Activated T-cell treated with anti-CD3 and anti-CD28 coated beads for 24 hours (primary cell): ENCODE measurements around the gene NOTCH4.
A peak's percentile ranks its signal among the peaks of the same experiment; 100 is the strongest.
"Not testable (repeated sequence)": the region's sequence is repeated elsewhere in the genome, so short reads cannot be mapped to it uniquely, and the experiment has no call there.

Experiments used
- DNase-seq: peaks from one replicate; pipeline ENCODE4 v3.0.0-alpha.2; 2020; ENCODE audit warnings: low read depth

Gene NOTCH4

DNA sequence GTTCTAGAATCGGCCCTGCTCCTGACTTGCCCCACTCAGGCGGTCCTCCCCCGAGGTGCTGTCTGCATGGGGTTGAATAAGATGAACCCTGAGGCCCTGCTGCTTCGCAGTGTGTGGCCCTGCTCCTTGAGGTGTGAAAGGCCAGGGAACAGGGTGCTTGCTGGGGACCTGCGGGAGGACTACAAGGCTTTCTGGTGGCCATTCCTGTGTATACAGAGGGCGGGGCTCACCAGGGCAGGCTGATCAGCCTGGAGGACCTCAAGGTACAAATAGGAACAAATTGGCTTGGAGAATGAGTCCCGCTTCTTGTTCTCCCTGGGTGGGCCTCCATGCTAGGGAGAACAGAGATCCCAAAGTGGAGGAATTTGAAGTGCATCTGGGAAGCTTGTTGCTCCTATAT lies 5.7 kb downstream of the NOTCH4 start:
- no peak for DNase-seq

DNA sequence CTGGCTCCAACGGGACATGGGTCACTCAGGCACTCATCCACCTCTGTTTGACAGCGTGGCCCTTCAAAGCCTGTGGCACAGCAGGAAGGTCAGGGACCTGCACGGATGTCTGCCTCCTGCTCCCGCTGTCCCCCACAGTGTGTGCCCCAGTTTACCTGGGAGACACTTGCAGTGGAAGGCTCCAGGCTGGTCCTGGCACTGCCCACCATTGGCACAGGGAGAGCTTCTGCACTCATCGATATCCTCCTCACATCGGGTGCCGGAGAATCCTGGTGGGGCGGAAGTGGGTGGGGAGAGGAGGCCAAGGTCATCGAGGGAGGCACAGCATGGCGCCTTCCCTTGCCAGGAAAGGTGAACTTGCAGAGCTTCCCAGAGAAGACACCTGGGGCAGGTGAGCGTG lies 6.9 kb downstream of the NOTCH4 start:
- no peak for DNase-seq

DNA sequence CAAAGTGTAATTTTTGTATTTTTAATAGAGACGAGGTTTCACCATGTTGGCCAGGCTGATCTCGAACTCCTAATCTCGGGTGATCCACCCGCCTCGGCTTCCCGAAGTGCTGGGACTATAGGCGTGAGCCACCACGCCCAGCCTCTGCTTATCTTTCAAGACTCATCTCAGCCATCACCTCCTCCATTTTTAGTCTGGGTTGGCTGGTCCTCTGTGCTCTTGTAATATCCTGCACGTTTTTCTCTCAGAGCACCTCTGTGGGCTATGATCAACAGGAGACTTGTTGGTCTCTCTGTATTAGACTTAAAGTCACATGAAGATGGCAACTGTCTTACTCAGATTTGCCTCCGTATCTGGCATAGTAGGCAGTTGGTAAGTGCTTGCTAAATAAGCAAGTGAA lies 7.6 kb downstream of the NOTCH4 start:
- DNase-seq: no peak

DNA sequence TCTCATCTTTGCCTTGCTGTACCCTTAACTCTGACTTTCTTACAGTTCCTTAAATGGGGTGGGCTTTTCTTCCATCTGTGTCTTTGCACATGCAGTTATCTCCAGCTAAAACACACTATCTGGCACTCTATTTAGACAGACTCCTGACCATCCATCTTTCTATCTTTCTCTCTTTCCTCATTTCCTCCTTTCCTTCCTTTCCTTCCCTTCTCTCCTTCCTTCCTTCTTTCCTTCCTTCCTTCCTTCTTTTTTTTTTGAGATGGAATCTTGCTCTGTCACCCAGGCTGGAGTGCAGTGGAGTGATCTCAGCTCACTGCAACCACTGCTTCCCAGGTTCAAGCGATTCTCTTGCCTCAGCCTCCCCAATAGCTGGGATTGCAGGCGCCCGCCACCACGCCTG lies 8.2 kb downstream of the NOTCH4 start:
- DNase-seq: no peak

DNA sequence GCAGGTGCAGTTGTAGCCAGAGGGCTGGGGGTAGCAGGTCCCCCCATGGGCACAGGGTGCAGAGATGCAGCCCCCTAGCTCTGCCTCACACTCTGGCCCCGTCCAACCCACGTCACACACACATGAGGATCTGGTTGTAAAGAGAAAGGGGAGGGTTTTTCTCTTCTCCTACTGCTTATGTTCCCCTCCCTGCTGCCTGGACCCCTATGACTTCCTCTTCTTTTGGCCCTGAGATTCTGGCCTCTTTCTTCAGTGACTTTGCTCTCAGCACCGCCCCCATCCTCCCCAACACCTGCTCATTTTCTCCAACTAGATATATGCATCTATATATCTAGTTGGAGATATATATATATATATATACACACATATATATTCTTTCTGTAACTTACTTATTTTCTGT lies 9.7 kb downstream of the NOTCH4 start:
- no peak for DNase-seq

DNA sequence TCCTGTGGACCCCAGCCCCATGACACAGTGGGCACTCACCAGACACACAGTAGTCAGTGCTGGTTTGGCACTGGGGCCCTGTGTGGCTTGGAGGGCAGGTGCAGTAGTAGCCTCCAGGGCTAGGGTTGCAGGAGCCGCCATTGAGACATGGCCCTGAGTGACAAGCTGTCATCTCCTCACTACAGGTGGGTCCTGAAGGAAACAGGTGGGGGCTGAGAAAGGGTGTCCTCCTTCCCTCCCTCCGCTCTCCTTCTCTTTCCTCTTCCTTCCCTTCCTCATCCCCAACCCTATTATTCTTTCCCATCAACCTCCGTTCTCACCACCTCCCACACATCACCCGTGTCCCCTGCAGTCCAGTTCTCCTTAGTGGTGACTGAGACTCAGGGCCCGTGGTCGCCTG lies 10.2 kb downstream of the NOTCH4 start:
- DNase-seq: no peak

DNA sequence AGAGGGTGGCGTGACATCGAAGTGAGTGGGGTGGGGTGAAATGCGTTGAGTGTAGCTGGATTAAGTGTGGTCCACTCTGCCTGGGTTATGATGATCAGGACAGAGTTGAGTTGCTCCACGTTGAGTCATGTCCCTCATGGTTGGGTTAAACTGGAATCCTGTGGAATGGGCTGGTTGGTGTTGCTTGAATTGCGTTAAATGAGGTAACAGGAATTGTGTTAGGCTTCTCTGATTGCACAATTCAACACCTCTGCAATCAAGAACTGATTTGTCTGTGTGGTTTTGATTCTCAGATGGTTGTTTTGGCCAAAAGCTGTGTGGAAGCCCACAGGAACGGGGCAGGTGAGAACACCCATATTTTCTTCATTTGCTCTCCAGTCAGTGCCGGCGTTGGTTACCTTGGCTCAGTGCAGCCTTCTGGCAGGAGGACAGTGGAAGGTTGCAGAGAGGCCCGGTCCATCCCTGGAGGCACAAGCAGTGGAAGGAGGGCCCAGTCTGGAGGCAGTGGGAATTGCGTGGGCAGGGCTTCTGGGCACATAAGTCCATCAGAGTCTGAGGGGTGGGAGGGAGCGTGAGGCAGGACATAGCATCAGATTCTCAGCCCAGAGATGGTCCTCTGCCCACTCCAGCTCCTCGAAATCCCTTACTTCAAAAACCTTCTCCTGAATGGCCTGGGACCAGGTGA lies 11.6 kb downstream of the NOTCH4 start:
- DNase-seq: no peak

DNA sequence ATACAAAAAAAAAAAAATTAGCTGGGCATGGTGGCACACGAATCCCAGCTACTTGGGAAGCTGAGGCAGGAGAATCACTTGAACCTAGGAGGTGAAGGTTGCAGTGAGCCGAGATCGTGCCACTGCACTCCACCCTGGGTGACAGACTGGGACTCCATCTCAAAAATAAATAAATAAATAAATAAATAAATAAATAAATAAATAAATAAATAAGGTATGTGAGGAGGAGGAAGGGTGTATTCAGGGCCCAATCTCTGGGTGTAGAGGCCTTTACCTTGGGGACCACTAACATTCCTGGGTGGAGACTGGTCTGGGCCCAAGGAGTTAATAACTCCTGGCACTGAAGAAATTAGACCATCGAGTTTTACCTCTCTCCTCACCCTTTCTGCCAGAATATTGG lies 12.4 kb downstream of the NOTCH4 start:
- not testable (repeated sequence) for DNase-seq

DNA sequence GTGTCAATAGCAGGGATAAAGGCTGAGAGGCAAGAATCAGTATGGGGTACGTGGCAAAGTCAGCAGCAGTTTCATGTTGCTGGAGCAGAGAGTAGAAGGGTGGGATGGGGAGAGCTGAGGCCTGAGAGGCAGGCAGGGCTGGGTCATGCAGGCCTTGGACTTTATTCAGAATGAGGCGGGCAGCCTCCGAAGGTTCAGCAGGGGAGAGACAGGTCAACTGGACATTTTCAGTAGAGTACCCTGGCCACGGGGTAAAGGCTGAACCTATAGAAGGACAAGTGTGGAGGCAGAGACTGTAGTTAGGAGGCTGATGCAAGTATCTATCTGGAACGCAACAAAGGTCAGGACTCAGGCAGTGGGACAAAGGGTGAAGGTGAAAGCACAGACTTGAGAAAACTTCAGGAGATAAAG lies 13.7 kb downstream of the NOTCH4 start:
- DNase-seq: no peak

DNA sequence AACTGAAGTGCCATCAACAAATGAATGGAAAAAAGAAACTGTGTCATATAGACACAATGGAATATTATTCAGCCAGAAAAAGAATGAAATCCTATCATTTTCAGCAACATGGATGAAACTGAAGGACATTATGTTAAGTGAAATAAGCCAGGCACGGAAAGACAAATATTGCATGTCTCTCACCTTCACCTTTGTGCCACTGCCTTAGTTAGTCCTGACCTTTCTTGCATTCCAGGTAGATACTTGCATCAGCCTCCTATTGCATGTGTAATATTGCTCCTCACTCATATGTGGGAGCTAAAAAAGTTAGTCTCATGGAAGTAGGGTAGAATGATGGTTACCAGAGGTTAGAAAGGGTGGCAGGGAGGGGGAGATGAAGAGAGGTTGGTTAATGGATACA lies 14.9 kb downstream of the NOTCH4 start:
- no peak for DNase-seq

DNA sequence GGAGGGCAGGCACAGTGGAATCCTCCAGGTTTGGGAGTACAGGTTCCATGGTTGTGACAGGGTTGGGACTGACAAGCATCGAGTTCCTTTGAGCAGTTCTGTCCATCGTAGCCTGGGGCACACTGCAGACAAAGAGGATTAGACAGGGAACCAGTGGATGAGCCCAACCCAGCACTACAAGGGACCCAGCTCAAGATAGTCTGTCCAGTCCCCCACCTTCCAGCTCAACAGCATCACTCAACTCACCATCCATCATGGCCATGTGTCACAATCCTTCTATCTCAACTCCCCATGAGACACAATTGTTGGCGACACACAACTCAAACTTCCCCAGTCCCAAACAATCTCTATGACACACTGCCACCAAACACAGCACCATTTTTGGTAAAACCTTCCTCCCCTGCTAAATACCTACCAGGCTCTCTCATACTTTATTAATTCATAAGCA lies 19.6 kb downstream of the NOTCH4 start:
- no peak for DNase-seq

DNA sequence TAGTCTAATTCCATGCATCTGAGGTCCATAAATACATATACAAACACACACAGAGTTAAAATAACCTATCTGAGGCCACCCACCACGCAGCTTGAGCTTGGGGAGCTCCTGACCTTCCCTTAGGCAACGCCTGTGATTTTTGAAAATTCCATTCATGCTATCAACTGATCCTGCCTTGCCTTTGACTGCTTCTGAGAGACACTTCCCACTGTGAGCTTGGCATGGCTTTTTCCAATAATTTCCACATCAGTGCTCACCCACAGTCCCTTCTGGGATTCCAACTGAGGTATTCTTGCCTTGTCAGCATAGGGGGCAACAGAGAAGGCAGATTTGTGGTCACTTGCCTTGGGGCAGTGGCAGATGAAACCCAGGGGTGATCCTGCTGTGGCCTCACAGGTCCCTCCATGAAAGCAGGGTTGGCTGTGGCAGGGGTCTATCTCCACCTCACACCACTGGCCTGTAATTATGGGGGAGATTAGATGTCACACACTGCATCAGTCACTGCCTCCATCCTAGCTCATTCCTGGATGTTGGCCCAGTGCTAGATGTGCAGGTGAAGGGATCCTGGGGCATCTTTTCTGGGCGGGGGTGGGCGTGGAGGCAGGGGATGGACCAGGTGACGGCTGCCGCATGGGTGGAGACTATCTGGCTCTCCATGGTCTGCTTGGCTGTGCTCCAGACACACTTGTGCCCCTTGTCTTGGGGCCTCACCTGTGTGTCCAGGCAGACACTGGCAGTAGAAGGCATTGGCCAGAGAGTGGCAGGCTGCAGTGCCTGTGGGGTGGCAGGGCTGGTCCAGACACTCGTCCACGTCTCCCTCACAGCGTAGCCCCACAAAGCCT lies 20.2 kb downstream of the NOTCH4 start:
- DNase-seq: no peak

DNA sequence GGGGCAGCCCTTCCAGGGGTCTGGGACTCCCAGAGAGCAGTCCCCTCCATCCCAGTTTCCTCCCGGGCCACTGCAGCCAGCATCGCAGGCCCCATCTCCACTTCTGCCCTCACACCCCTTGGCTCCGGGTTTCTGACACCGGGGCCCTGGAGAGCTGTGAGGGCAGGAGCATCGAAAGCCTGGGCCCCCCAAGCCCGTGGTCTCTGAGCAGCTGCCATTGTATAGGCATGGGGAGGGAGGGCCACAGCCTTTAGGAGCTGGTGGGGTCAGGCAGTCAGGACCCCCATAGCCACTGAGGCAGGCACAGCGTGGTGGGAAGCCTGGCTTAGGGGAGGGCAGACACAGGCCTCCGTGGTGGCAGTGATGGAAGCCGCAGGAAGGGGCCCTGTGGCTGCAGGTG lies 21.7 kb downstream of the NOTCH4 start:
- no peak for DNase-seq

DNA sequence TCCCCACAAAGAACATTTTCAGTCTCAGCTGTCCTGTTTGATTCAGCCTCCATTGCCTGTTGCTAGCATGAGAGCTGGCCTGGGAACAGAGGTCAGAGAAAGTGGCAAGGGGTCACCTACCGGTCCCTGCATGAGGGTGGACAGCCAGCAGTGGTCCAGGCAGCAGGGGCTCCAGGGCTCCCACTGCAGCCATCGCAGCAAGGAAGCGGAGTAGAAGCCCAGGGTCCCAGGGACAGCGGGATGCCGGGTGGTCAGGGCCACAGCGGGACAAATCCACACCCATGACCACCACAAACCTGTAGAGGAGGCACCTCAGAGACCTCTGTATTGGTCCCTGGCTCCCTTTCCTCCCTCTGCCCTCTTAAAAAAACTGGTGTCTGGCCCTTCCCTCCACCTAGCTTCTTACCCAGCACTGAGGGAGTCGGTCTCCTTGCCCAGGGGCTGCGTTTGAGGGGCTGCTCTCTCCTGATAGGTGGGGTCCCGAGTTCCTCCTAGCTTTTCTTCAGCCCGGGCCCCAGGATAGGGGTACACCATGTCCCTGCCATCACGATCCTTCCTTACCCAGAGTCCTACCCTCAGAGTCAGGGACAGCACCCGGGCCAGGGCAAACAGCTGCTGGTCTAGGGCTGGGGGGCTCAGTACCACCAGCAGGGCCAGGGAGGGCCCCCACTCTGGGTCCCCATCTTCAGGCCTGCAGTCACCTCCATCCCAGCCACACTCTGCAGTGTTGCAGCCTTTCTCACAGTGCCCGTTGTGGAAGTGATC lies 23.0 kb downstream of the NOTCH4 start:
- DNase-seq: no peak

DNA sequence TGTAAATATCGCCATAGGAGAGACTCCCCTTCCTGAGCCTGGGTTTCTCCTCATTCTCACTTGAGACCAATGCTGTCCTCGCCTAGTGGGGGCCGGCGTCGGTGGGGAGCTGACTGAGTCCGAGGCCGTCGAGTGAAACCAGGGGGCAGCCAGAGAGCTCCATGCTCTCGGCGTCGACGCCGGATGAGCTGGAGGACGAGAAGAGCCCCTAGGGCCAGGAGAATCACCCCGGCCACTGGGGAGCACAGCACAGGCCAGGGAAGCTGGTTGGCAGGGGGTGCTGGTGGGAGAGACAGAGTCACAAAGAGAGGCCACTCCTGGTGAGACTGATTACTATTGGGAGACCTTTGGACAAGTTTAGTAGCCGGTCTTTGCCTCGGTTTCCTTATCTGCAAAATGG lies 25.0 kb downstream of the NOTCH4 start:
- no peak for DNase-seq

DNA sequence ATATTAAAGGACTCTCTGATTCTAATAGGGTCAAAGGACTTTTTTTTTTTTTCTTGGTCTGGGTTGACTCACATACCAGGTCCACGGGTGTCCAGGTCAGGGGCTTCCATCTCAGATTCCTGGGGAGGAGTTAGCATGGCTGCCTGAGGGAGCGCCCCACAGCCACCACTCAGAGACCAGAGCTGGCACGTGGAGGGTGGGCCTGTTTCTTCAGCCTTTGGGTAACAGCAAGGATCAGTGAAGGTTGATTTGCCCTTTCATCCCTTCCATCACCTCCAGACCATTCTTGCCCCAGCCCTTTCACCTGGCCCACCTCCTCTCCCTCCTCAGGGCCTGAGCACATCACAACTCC lies 25.5 kb downstream of the NOTCH4 start:
- no peak for DNase-seq

DNA sequence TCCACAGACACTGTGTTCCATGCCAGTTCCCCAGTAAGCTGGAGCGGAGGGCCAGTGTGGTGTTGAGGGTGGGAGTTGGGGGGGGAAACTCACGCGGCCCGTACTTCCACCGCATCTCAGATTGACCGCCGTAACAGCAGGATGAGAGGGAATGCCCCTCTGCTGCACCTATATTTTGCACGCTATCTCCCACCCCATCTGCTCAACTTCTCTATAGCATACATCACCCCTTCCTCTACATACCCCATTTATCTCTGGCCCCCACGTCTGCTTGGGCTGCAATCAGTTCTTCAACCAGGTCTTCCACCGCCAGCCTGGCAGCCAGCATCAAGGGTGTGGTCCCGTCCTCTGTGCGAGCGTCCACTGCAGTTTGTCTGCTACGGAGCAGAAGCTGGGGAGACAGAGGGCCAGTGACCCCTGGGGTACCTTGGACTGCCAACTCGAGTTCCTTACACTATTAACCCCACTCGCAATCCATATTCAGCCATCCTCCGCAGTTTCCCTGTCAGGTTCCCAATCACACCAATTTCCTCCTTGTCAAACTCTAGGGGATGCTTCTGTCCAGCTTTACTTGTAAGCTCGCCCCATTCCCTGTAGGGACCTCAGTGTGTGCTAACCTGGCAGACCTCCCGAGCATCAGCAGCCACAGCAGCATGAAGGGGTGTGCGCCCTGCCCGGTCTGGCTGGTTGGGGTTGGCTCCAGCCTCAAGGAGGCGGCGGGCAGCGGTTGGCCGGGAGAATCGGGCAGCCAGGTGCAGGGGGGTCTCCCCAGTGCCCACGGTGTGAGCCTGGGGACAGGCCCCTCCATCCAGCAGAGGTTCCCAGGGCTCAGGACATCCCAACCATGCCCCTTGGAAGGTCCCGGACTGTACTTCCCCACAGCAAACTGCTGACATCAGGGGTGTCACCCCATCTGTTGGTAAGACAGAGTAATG lies 26.9 kb downstream of the NOTCH4 start:
- no peak for DNase-seq

DNA sequence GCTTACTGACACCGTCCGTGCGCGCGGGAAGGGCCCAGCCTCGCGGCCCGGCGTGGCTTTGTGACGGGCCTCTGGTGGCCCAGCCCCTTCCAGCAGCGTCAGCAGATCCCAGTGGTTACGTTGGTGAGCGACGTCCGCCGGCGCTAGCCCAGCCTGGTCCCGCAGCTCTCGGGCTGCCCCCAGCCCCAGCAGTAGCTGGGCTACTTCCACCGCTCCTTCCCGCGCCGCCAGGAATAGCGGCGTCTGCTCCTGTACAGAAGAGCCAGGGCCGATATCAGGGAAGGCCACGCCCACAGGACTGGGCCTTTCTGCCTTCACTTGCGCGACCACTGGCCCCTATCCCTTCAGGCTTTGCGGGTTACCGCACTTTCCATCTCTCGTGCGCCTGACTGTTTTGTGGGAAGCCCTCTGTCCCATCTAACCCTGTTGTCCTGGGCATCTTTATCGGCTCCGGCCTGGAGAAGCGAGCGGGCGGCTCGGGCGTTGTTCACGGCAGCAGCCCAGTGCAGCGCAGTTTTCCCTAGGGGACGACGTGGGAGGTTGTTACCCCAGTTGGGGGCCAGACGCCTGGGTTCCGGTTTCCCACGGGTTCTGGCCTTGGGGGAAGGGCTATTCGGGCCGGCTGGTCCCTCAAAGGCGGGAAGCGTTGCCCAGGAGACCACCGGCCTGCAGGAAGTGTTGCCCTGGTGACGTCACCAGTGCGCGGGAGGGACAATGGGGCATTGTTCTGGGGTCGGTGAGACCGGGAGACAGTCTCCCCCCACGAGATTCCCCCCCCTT lies 27.8 kb downstream of the NOTCH4 start:
- DNase-seq: peak; percentile 53

DNA sequence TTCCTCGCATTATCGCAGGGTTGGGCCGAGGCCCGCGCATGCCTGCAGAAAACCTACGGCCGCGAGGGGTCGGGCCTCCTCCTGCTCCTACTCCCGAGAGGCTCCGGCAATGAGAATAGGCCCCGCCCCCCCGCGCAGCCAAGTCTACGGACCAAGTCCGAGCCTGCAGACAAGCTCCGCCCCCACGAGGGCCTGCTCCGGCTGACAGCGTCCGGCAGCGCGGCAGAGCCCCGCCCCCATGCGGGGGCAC lies 28.3 kb downstream of the NOTCH4 start:
- DNase-seq: peak; percentile 100

DNA sequence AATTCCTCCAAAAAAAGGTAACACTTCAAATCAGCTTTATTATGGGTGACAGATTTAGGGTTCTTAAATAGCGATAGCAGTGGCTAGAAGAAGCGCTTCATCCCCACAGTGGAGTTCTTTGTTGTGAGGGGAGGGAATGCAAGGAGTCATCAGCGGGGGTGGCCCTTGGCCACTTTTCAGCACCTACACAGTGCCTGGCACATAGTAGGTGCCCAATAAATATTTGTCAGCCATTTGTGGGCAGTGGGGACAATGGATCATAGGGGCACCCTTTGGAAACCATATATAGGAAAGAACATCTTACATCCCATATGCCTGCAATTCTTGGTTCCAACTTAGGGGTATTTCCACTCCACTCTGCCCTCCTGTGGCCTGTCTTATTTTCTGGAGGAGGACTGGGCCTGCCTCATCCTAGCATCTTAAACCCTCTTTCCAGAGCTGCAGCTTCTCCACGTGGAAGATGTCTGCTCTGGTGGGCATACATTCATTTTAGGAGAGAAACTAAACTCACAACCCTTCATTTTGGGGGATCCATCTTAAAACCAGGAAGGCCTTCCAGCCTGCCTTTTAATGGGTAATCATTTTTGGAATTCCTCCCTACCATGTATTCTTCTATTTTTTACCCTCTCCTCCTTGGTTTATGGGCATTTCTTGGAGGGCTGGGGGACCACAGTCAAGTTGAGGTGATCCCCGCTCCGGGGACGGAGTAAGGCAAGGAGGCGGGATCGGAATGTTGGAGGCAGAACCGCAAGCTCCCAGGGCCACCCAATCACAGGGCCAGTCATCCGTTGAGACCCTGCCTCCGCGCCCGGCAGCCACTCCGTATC lies 28.8 kb downstream of the NOTCH4 start:
- no peak for DNase-seq

DNA sequence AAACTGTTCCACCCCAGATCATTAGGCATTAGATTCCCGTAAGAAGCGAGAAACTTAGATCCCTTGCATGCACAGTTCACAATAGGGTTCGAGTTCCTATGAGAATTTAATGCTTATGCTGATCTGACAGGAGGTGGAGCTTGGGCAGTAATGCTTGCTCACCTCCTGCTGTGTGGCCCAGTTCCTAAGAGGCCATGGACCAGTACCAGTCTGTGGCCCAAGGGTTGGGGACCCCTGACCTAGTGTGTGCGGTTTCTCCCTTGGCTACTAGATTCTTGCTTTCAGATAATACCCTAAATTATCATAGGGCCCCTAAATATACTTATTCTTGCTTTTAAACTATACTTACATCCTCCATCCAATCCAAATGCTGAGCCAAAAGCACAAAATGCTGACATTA lies 29.5 kb downstream of the NOTCH4 start:
- DNase-seq: no peak
